H1 (cell line): Measurements from ENCODE around the gene PTPRD.

Experiments used
- CHD2 ChIP-seq: IDR thresholded peaks from 2 replicates; pipeline ENCODE4 v1.6.1; 2012; ENCODE audit warnings: low read length, improper control_type of control experiment
- EP300 ChIP-seq, 2 experiments: IDR thresholded peaks; 1 replicate in 1 of 2; 2 replicates in 1 of 2; pipeline ENCODE4 v1.6.1; 2011 to 2012; ENCODE audit warnings: low read depth in 2 of 2, low read length in 2 of 2, mild to moderate bottlenecking in 2 of 2, borderline replicate concordance in 1 of 2, inconsistent platforms in 1 of 2, moderate library complexity in 1 of 2
- EZH2 ChIP-seq: fragments of 200-600 bp; sonication (generic); IDR thresholded peaks from 2 replicates; pipeline ENCODE4 v1.7.1; 2012; ENCODE audit warnings: low read depth, mild to moderate bottlenecking, moderate library complexity, low read length, inconsistent platforms; ENCODE audit not compliant: severe bottlenecking
- GTF2F1 ChIP-seq: IDR thresholded peaks from 2 replicates; pipeline ENCODE4 v1.6.1; 2012; ENCODE audit warnings: low read depth, low read length, improper control_type of control experiment, borderline replicate concordance
- SP1 ChIP-seq: IDR thresholded peaks from 2 replicates; pipeline ENCODE4 v1.6.1; 2011; ENCODE audit warnings: low read depth, low read length
- TF ChIP-seq, protein P1 (sequence below), 3 experiments: IDR thresholded peaks; 1 replicate in 2 of 3; 2 replicates in 1 of 3; pipeline versions ENCODE4 v1.5.1 to v1.6.1; 2011; ENCODE audit warnings: low read length in 3 of 3, mild to moderate bottlenecking in 3 of 3, inconsistent platforms in 2 of 3, low read depth in 1 of 3, moderate library complexity in 1 of 3; ENCODE audit not compliant: insufficient read depth in 1 of 3; ENCODE audit errors: control extremely low read depth in 1 of 3
- TF ChIP-seq, protein P2 (sequence below): IDR thresholded peaks from 2 replicates; pipeline ENCODE4 v1.6.1; 2012; ENCODE audit warnings: inconsistent platforms

GRCh38 chr9:9045072-9045471 is 1567.7 kb downstream of the PTPRD start:
- TF ChIP-seq SP1 = no peak
- no peak for TF ChIP-seq CHD2
- TF ChIP-seq, protein P1, sequence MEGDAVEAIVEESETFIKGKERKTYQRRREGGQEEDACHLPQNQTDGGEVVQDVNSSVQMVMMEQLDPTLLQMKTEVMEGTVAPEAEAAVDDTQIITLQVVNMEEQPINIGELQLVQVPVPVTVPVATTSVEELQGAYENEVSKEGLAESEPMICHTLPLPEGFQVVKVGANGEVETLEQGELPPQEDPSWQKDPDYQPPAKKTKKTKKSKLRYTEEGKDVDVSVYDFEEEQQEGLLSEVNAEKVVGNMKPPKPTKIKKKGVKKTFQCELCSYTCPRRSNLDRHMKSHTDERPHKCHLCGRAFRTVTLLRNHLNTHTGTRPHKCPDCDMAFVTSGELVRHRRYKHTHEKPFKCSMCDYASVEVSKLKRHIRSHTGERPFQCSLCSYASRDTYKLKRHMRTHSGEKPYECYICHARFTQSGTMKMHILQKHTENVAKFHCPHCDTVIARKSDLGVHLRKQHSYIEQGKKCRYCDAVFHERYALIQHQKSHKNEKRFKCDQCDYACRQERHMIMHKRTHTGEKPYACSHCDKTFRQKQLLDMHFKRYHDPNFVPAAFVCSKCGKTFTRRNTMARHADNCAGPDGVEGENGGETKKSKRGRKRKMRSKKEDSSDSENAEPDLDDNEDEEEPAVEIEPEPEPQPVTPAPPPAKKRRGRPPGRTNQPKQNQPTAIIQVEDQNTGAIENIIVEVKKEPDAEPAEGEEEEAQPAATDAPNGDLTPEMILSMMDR (IDR thresholded peaks at IDR 0.05; ENCODE audit: control extremely low read depth in 1 of 3, insufficient read depth in 1 of 3, low read depth in 1 of 3, low read length in 3 of 3) = no peak
- TF ChIP-seq, protein P2, sequence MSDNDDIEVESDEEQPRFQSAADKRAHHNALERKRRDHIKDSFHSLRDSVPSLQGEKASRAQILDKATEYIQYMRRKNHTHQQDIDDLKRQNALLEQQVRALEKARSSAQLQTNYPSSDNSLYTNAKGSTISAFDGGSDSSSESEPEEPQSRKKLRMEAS = no peak
- no peak for TF ChIP-seq EZH2
- TF ChIP-seq GTF2F1 = no peak
- TF ChIP-seq EP300 (IDR thresholded peaks at IDR 0.05; ENCODE audit: borderline replicate concordance in 1 of 2, low read depth in 2 of 2, low read length in 2 of 2) = no peak
